ENCODE measurements around the gene GHRHR.

- no peak for TF ChIP-seq CTCF (IDR thresholded peaks at IDR 0.05)
- TF ChIP-seq POLR2A (IDR thresholded peaks at IDR 0.05): no peak
Measured at GRCh38 chr7:30968294-30968693, 4.5 kb downstream of the GHRHR start.
